Ovary (tissue), 9 donors: Measurements from ENCODE around the gene ASXL2. TPM values are rescaled to one million over a fixed set of nuclear protein-coding genes. Genes with fewer than 3 reads are reported as not detected.
"Not testable (repeated sequence)": the region's sequence is repeated elsewhere in the genome, so short reads cannot be mapped to it uniquely, and the experiment has no call there.

Experiments used
- DNase-seq, 5 donors: peaks; one replicate each; pipeline ENCODE4 v3.0.0-alpha.2; 2019 to 2020
- H3K27ac ChIP-seq, 2 donors: fragments of 200-600 bp; one replicate each; pipeline versions ENCODE4 v1.5.1 to v1.8.0; 2019 to 2022
- H3K27me3 ChIP-seq: fragments of 200-600 bp; one replicate; pipeline ENCODE4 v1.8.0; 2022
- H3K36me3 ChIP-seq: fragments of 200-600 bp; sonication (generic); one replicate; pipeline ENCODE4 v1.5.1; 2019
- H3K4me1 ChIP-seq: one replicate; pipeline ENCODE4 v1.8.1; 2013; ENCODE audit warnings: mild to moderate bottlenecking, moderate library complexity; ENCODE audit not compliant: insufficient read depth
- H3K4me3 ChIP-seq: fragments of 200-600 bp; sonication (generic); one replicate; pipeline ENCODE4 v1.5.1; 2017
- H3K9me3 ChIP-seq, 2 donors: fragments of 200-600 bp in 1 of 2; sonication (generic) in 1 of 2; one replicate each; pipeline versions ENCODE4 v1.5.1 to v1.8.1; 2013 to 2019; ENCODE audit warnings: mild to moderate bottlenecking in 1 of 2, moderate library complexity in 1 of 2
- CTCF ChIP-seq, 3 donors: fragments of 450-650 bp in 2 of 3; fragments of 200-600 bp in 1 of 3; IDR thresholded peaks; one replicate each; pipeline versions ENCODE4 v1.5.1 to v1.8.0; 2016 to 2022; ENCODE audit warnings: antibody characterized with exemption in 3 of 3, mild to moderate bottlenecking in 1 of 3
- EP300 ChIP-seq: sonication (generic); formaldehyde crosslinking; IDR thresholded peaks from one replicate; pipeline ENCODE4 v1.6.1; 2017; ENCODE audit warnings: antibody characterized with exemption
- POLR2A ChIP-seq: fragments of 450-650 bp; IDR thresholded peaks from one replicate; pipeline ENCODE4 v1.6.1; 2017; ENCODE audit warnings: antibody characterized with exemption, mild to moderate bottlenecking, moderate library complexity
- WGBS, 3 donors: extraction: QIAGEN DNeasy Blood & Tissue Kit in 1 of 3; methylation state at CpG; one replicate each; pipeline versions ENCODE4 v1.1.5 to v1.1.7; 2013 to 2017; 5-methylcytosine and 5-hydroxymethylcytosine counted together
- intact Hi-C, 4 donors: fragments of 100-400 bp; cut with DNase I; formaldehyde crosslinking; loops; one replicate each; pipeline versions ENCODE4 v1.11.0 to v1.15.1; 2022 to 2023
- polyA plus RNA-seq, 2 donors: library from polyadenylated mRNA; stranded (reverse); fragments of 200-250 nt in 1 of 2; fragments of 350-450 nt in 1 of 2; fragmentation: Illumina TruSeq in 1 of 2; extraction: RNeasy Lipid Tissue Mini Kit (QIAGEN cat#74804) in 1 of 2; gene quantifications; one replicate each; pipeline ENCODE4 v1.2.3, GENCODE V29; 2013 to 2014
- total RNA-seq, 7 donors: library from RNA; depleted of rRNA in 2 of 7; stranded (reverse); fragments of >200 nt in 2 of 7; fragmentation: NEBNext Ultra II Directional in 3 of 7; extraction: Animal tissue kit (Norgen Biotek cat#: 25700) in 3 of 7; gene quantifications; one replicate each; pipeline versions ENCODE4 v1.1.0 to v1.2.4, GENCODE V29; 2016 to 2023
- donor health status: DM: no; HTN: no; CAD: no; lungs with moderate emphysema.
- donor health status: DM: no; HTN: no; CAD: no.
- donor health status: Bipolar disorder and iron deficiency.
- donor health status: DM: yes; HTN: yes; CAD: no.
- donor health status: DM: no; HTN: no; CAD: no.
- donor health status: DM: yes; HTN: yes; CAD: no.

Gene ASXL2
- total and polyA plus RNA-seq, 9 donors: 3.0 to 25.0 (median 16.4) TPM

GRCh38 chr2:25897506-25897905 is 19.2 kb upstream of the ASXL2 start:
- no peaks in the 10 kb centered on the region for H3K27me3 ChIP-seq
- H3K4me3 ChIP-seq: no peak overlapping the region
- no peak overlapping the region for H3K27ac ChIP-seq
- TF ChIP-seq CTCF (IDR thresholded peaks at IDR 0.05): no peak
- TF ChIP-seq EP300: no peak
- no peak for TF ChIP-seq POLR2A
- no peaks in the 10 kb centered on the region for H3K9me3 ChIP-seq
- H3K36me3 ChIP-seq: no peaks in the 10 kb centered on the region
- no peak for DNase-seq
- 43 to 54% (median 44%) methylated on average over 4 of the region's 4 CpGs for whole genome bisulfite sequencing, 3 donors
- intact Hi-C loops: no loop called here
- H3K4me1 ChIP-seq: no peaks in the 10 kb centered on the region

- H3K9me3 ChIP-seq, intact Hi-C loops, H3K27me3 ChIP-seq, DNase-seq, H3K36me3 ChIP-seq, H3K27ac ChIP-seq, H3K4me3 ChIP-seq, H3K4me1 ChIP-seq: not testable (repeated sequence)
- 71 to 98% (median 87%) methylated on average over 9 of the region's 9 CpGs for WGBS, 3 donors
Measured at GRCh38 chr2:25896308-25896707, 18.0 kb upstream of the ASXL2 start.

- TF ChIP-seq POLR2A: no peak
- no peak for TF ChIP-seq EP300
- no peak for TF ChIP-seq CTCF (IDR thresholded peaks at IDR 0.05)
- no peak overlapping the region for H3K4me3 ChIP-seq
- no peaks in the 10 kb centered on the region for H3K36me3 ChIP-seq
- no peak for DNase-seq
- intact Hi-C loops: no loop called here
- no peaks in the 10 kb centered on the region for H3K27me3 ChIP-seq
- H3K9me3 ChIP-seq: no peaks in the 10 kb centered on the region
- H3K4me1 ChIP-seq: no peaks in the 10 kb centered on the region
- H3K27ac ChIP-seq: no peak overlapping the region
Measured at GRCh38 chr2:25895610-25896009, 17.3 kb upstream of the ASXL2 start.

GRCh38 chr2:25895018-25895417 is 16.7 kb upstream of the ASXL2 start:
- intact Hi-C loops: no loop called here
- H3K27ac ChIP-seq: no peak overlapping the region
- no peak for DNase-seq
- no peaks in the 10 kb centered on the region for H3K9me3 ChIP-seq
- WGBS, 3 donors: 86 to 90% (median 88%) methylated on average over 7 of the region's 7 CpGs
- H3K4me1 ChIP-seq: no peaks in the 10 kb centered on the region
- H3K4me3 ChIP-seq: no peak overlapping the region
- TF ChIP-seq POLR2A: no peak
- TF ChIP-seq EP300: no peak
- no peak for TF ChIP-seq CTCF (IDR thresholded peaks at IDR 0.05)
- no peaks in the 10 kb centered on the region for H3K36me3 ChIP-seq
- H3K27me3 ChIP-seq: no peaks in the 10 kb centered on the region

GRCh38 chr2:25894135-25894830 is 16.0 kb upstream of the ASXL2 start:
- H3K4me1 ChIP-seq: no peaks in the 10 kb centered on the region
- no peaks in the 10 kb centered on the region for H3K9me3 ChIP-seq
- DNase-seq: no peak
- H3K27me3 ChIP-seq: no peaks in the 10 kb centered on the region
- no peak overlapping the region for H3K4me3 ChIP-seq
- no peaks in the 10 kb centered on the region for H3K36me3 ChIP-seq
- WGBS, 3 donors: 69 to 73% (median 70%) methylated on average over 8 of the region's 8 CpGs
- no peak overlapping the region for H3K27ac ChIP-seq
- TF ChIP-seq POLR2A (no peak), CTCF (IDR thresholded peaks at IDR 0.05) (no peak), EP300 (no peak)
- intact Hi-C loops: no loop called here
